K562 (cell line): Measurements from ENCODE around the gene UGT1A10. TPM values are rescaled to one million over a fixed set of nuclear protein-coding genes. Genes with fewer than 3 reads are reported as not detected.

ENCODE experiments used
- ATAC-seq: fragments of 200-7000 bp; cut with Tn5 transposase; 3 replicates; pipeline ENCODE4 v1.9.1; 2020; ENCODE audit warnings: moderate library complexity
- BruUV-seq: library from RNA; stranded (reverse); fragments of 400-500 nt; replicated peaks from 2 replicates; lab custom pipeline; 2021; lab: Mats Ljungman, UMichigan
- CTCF ChIA-PET: fragments of 300-600 bp; formaldehyde crosslinking; extraction: SDS; loops from one replicate; lab custom pipeline; 2021; ENCODE audit warnings: low intra/inter-chr PET ratio; lab: Yijun Ruan, JAX
- POLR2A ChIA-PET: fragments of 300-600, 350-650 bp; sonication (Branson Sonifier 250); formaldehyde crosslinking; extraction: SDS; loops from one replicate; lab custom pipeline; 2021; ENCODE audit warnings: antibody characterized with exemption, inconsistent platforms; lab: Yijun Ruan, JAX
- DNase-seq, 4 experiments: peaks; one replicate each; pipeline versions ENCODE4 v3.0.0 to v3.0.0-alpha.2; 2011 to 2018; ENCODE audit warnings: low spot score in 3 of 4, mixed read lengths in 3 of 4; ENCODE audit errors: extremely low read depth in 1 of 4
- FAIRE-seq: peaks from 2 replicates; lab custom pipeline; 2011; peaks lifted over from hg19 to GRCh38; lab: Jason Lieb, UNC
- H2AFZ ChIP-seq: 2 replicates; pipeline ENCODE4 v1.6.0; 2011; ENCODE audit warnings: low read depth, low read length, control low read depth, inconsistent platforms
- H3K27ac ChIP-seq: fragments of 200-600 bp; 3 replicates; pipeline ENCODE4 v1.8.0; 2011; ENCODE audit warnings: low read depth, mild to moderate bottlenecking, control low read depth, inconsistent platforms, low read length, moderate library complexity, mixed read lengths; ENCODE audit errors: extremely low read depth
- H3K27me3 ChIP-seq, 2 experiments: fragments of 300-600 bp in 1 of 2; 2 replicates in 1 of 2; 3 replicates in 1 of 2; pipeline versions ENCODE4 v1.6.0 to v1.8.0; 2011; ENCODE audit warnings: inconsistent platforms in 2 of 2, low read length in 2 of 2, mild to moderate bottlenecking in 1 of 2, mixed read lengths in 1 of 2, moderate library complexity in 1 of 2; ENCODE audit not compliant: control insufficient read depth in 2 of 2, insufficient read depth in 2 of 2
- H3K36me3 ChIP-seq: fragments of 300-600 bp; 3 replicates; pipeline ENCODE4 v1.8.0; 2011; ENCODE audit warnings: mild to moderate bottlenecking, low read length, inconsistent platforms; ENCODE audit not compliant: control insufficient read depth, insufficient read depth
- H3K4me1 ChIP-seq, 2 experiments: fragments of 200-600 bp in 1 of 2; replicated peaks in 1 of 2; 2 replicates in 1 of 2; 3 replicates in 1 of 2; pipeline versions ENCODE4 v1.5.1 to v1.8.0; 2011; ENCODE audit warnings: inconsistent platforms in 2 of 2, low read length in 2 of 2, mild to moderate bottlenecking in 1 of 2, mixed read lengths in 1 of 2, moderate library complexity in 1 of 2; ENCODE audit not compliant: control insufficient read depth in 2 of 2, insufficient read depth in 2 of 2
- H3K4me2 ChIP-seq: 2 replicates; pipeline ENCODE4 v1.6.1; 2011; ENCODE audit warnings: low read length, control low read depth, inconsistent platforms, mixed read lengths; ENCODE audit not compliant: insufficient read depth
- H3K4me3 ChIP-seq: fragments of 200-600 bp; sonication (generic), shearing (Covaris generic); 2 replicates; pipeline ENCODE4 v1.5.1; 2016; ENCODE audit warnings: control low read depth, inconsistent platforms
- H3K79me2 ChIP-seq: fragments of 200-600 bp; 3 replicates; pipeline ENCODE4 v1.8.0; 2011; ENCODE audit warnings: low read length, inconsistent platforms; ENCODE audit not compliant: control insufficient read depth, insufficient read depth
- H3K9ac ChIP-seq, 2 experiments: 2 replicates each; pipeline versions ENCODE4 v1.6.0 to v1.6.1; 2011; ENCODE audit warnings: low read depth in 2 of 2, low read length in 2 of 2, control low read depth in 1 of 2, inconsistent platforms in 1 of 2, mild to moderate bottlenecking in 1 of 2, mixed read lengths in 1 of 2; ENCODE audit not compliant: insufficient read depth in 1 of 2
- H3K9me1 ChIP-seq: one replicate; pipeline ENCODE4 v1.6.0; 2011; ENCODE audit warnings: inconsistent platforms, mild to moderate bottlenecking, low read length, moderate library complexity; ENCODE audit not compliant: control insufficient read depth, insufficient read depth
- H3K9me3 ChIP-seq: replicated peaks from 2 replicates; pipeline ENCODE4 v1.5.1; 2011; ENCODE audit warnings: low read depth, low read length, inconsistent platforms; ENCODE audit not compliant: control insufficient read depth, insufficient read depth
- H4K20me1 ChIP-seq: replicated peaks from 2 replicates; pipeline ENCODE4 v1.6.1; 2011; ENCODE audit warnings: low read length, inconsistent platforms, mixed read lengths; ENCODE audit not compliant: control insufficient read depth, insufficient read depth
- BRD9 ChIP-seq: fragments of 450-650 bp; IDR thresholded peaks from 2 replicates; pipeline ENCODE4 v1.6.1; 2018; ENCODE audit warnings: low read depth; ENCODE audit not compliant: partially characterized antibody
- CBFA2T2 ChIP-seq: fragments of 450-650 bp; conservative IDR thresholded peaks from 2 replicates; pipeline ENCODE4 v1.6.1; 2017; ENCODE audit warnings: mild to moderate bottlenecking
- CHD7 ChIP-seq: fragments of 200-600 bp; sonication (generic); IDR thresholded peaks from one replicate; pipeline ENCODE4 v1.6.1; 2012; ENCODE audit warnings: mild to moderate bottlenecking, low read depth, low read length, inconsistent platforms
- L3MBTL2 ChIP-seq: fragments of 450-650 bp; IDR thresholded peaks from 2 replicates; pipeline ENCODE4 v1.6.1; 2016; ENCODE audit warnings: mild to moderate bottlenecking, moderate library complexity
- MAFG ChIP-seq: fragments of 450-650 bp; conservative IDR thresholded peaks from 2 replicates; pipeline ENCODE4 v1.6.1; 2016; ENCODE audit warnings: missing genetic modification characterization, missing compliant biosample characterization
- POLR2B ChIP-seq: fragments of 450-650 bp; IDR thresholded peaks from 2 replicates; pipeline ENCODE4 v1.6.1; 2018; ENCODE audit warnings: low read depth; ENCODE audit not compliant: partially characterized antibody
- TBL1XR1 ChIP-seq, 2 experiments: IDR thresholded peaks; 2 replicates each; pipeline ENCODE4 v1.6.1; 2012; ENCODE audit warnings: improper control_type of control experiment in 2 of 2, low read length in 2 of 2, mild to moderate bottlenecking in 1 of 2
- THAP12 ChIP-seq: fragments of 250-450 bp; sonication (Bioruptor Pico); IDR thresholded peaks from 2 replicates; pipeline ENCODE4 v1.9.0; 2021; ENCODE audit warnings: mild to moderate bottlenecking, inconsistent platforms
- ZNF354B ChIP-seq: fragments of 250-450 bp; sonication (Bioruptor Pico); IDR thresholded peaks from 2 replicates; pipeline ENCODE4 v1.4.0; 2020
- WGBS: fragments of 100-300 bp; shearing (Covaris generic); methylation state at CpG from one replicate; pipeline ENCODE4 v1.1.6; 2016; ENCODE audit warnings: low coverage, mixed read lengths; ENCODE audit not compliant: insufficient coverage; ENCODE audit errors: missing lambda C conversion rate; 5-methylcytosine and 5-hydroxymethylcytosine counted together
- in situ Hi-C: fragments of 300-500 bp; cut with MboI; formaldehyde crosslinking; loops from 4 replicates; pipeline ENCODE4 v1.15.0; 2018; ENCODE audit warnings: inconsistent platforms, mixed read lengths
- intact Hi-C: fragments of 100-400 bp; cut with micrococcal nuclease; formaldehyde crosslinking; loops from 2 replicates; pipeline ENCODE4 v1.14.2; 2022
- polyA plus RNA-seq, 8 experiments: library from polyadenylated mRNA; depleted of rRNA in 4 of 8; stranded (reverse) in 5 of 8; unstranded in 3 of 8; fragments of >200 nt; fragmentation: Nextera tagmentation in 2 of 8; fragmentation: Illumina TruSeq in 1 of 8; extraction: Ambion mirVana in 2 of 8; extraction: Trizol in 1 of 8; gene quantifications; 2 replicates each; pipeline versions ENCODE4 v1.2.1 to v1.2.3, GENCODE V29; 2011 to 2014; ENCODE audit warnings: inconsistent platforms in 1 of 8, missing spikeins in 1 of 8
- total RNA-seq, 7 experiments: library from RNA; depleted of rRNA in 6 of 7; stranded (reverse); fragments of >200 nt in 6 of 7; fragmentation: Illumina TruSeq in 2 of 7; extraction: Trizol in 2 of 7; gene quantifications; 2 replicates each; pipeline versions ENCODE4 v1.2.1 to v1.2.3, GENCODE V29; 2011 to 2021; ENCODE audit warnings: low replicate concordance in 1 of 7

Gene UGT1A10
- total and polyA plus RNA-seq, 9 of the 15 experiments (the other 6 are each of a cell fraction or from before 2014, with no cell fraction given), result not detected

GRCh38 chr2:233672886-233673285 is 36.6 kb downstream of the UGT1A10 start:
- WGBS, result 3% methylated on average over 3 of the region's 3 CpGs
- no peak for FAIRE-seq
- H3K79me2 ChIP-seq, result no peaks in the 10 kb centered on the region
- no peaks in the 10 kb centered on the region for H3K4me1 ChIP-seq
- H3K9me1 ChIP-seq, result no peaks in the 10 kb centered on the region
- H3K36me3 ChIP-seq, result no peaks in the 10 kb centered on the region
- no peak for DNase-seq
- no TSS peak for BruUV-seq
- H3K4me3 ChIP-seq, result no peak overlapping the region
- intact Hi-C loops, result no loop called here
- H3K9ac ChIP-seq, result no peak overlapping the region
- H3K4me2 ChIP-seq, result no peak overlapping the region
- no peak overlapping the region for H3K27ac ChIP-seq
- ATAC-seq, result no peak
- H4K20me1 ChIP-seq, result no peaks in the 10 kb centered on the region
- H2AFZ ChIP-seq, result no peak overlapping the region
- H3K9me3 ChIP-seq, result no peaks in the 10 kb centered on the region
- H3K27me3 ChIP-seq, result no peaks in the 10 kb centered on the region
- CTCF ChIA-PET, result no interaction called here
- in situ Hi-C loops, result no loop called here
- POLR2A ChIA-PET, result no interaction called here
- TF ChIP-seq ZNF354B (CRISPR knock-in tag) (no peak), CHD7 (no peak), MAFG (no peak), L3MBTL2 (no peak), CBFA2T2 (no peak), THAP12 (CRISPR knock-in tag) (no peak), TBL1XR1 (IDR thresholded peaks at IDR 0.05; ENCODE audit: low read length in 2 of 2) (no peak), POLR2B (no peak), BRD9 (no peak)
